K562 (cell line): Measurements from ENCODE around the gene GPRIN2. TPM values are rescaled to one million over a fixed set of nuclear protein-coding genes. Genes with fewer than 3 reads are reported as not detected.

Experiments
- ARID4B ChIP-seq: sonication (generic); formaldehyde crosslinking; IDR thresholded peaks from 2 replicates; pipeline ENCODE4 v1.8.0; 2022; ENCODE audit warnings: mild to moderate bottlenecking, missing genetic modification reagents
- ARNT ChIP-seq, 2 experiments: fragments of 450-650 bp; IDR thresholded peaks; 2 replicates each; pipeline ENCODE4 v1.6.1; 2016; ENCODE audit warnings: mild to moderate bottlenecking in 1 of 2
- CEBPB ChIP-seq: fragments of 450-650 bp; IDR thresholded peaks from 2 replicates; pipeline ENCODE4 v1.6.1; 2016; ENCODE audit warnings: missing genetic modification characterization, missing compliant biosample characterization
- CEBPG ChIP-seq, 3 experiments: fragments of 200-800 bp in 1 of 3; sonication (Bioruptor generic) in 1 of 3; sonication (generic) in 1 of 3; formaldehyde crosslinking in 1 of 3; IDR thresholded peaks in 2 of 3; conservative IDR thresholded peaks in 1 of 3; 2 replicates each; pipeline versions ENCODE4 v1.6.1 to v1.8.0; 2016 to 2022; ENCODE audit warnings: missing compliant biosample characterization in 2 of 3, missing genetic modification characterization in 2 of 3, mild to moderate bottlenecking in 1 of 3, missing genetic modification reagents in 1 of 3
- COPS2 ChIP-seq: fragments of 450-650 bp; conservative IDR thresholded peaks from 2 replicates; pipeline ENCODE4 v1.6.1; 2016; ENCODE audit warnings: mild to moderate bottlenecking, moderate library complexity
- ETS1 ChIP-seq: conservative IDR thresholded peaks from 2 replicates; pipeline ENCODE4 v1.6.1; 2011; ENCODE audit warnings: low read depth, mild to moderate bottlenecking, low read length; ENCODE audit not compliant: control insufficient read depth
- FUS ChIP-seq: fragments of 200-400 bp; formaldehyde crosslinking; optimal IDR thresholded peaks from 2 replicates; pipeline ENCODE3; 2017; ENCODE audit warnings: low read depth, low read length
- GTF2F1 ChIP-seq: IDR thresholded peaks from 2 replicates; pipeline ENCODE4 v1.6.1; 2011; ENCODE audit warnings: low read depth, low read length, improper control_type of control experiment
- IFI16 ChIP-seq: fragments of 250-450 bp; sonication (Bioruptor Pico); IDR thresholded peaks from 2 replicates; pipeline ENCODE4 v2.1.2; 2022; ENCODE audit warnings: mild to moderate bottlenecking, inconsistent platforms
- IRF2 ChIP-seq: sonication (generic); formaldehyde crosslinking; IDR thresholded peaks from 2 replicates; pipeline ENCODE4 v1.8.1; 2022; ENCODE audit warnings: mild to moderate bottlenecking, missing genetic modification reagents
- KLF13 ChIP-seq: fragments of 450-650 bp; IDR thresholded peaks from 2 replicates; pipeline ENCODE4 v1.6.1; 2016; ENCODE audit warnings: missing genetic modification characterization, low read depth, mild to moderate bottlenecking, missing compliant biosample characterization, moderate library complexity, borderline replicate concordance
- MCM7 ChIP-seq, 2 experiments: fragments of 450-650 bp; IDR thresholded peaks; 2 replicates each; pipeline ENCODE4 v1.6.1; 2016 to 2018
- MTA3 ChIP-seq: fragments of 450-650 bp; formaldehyde crosslinking; IDR thresholded peaks from 2 replicates; pipeline ENCODE4 v1.6.1; 2017; ENCODE audit warnings: mild to moderate bottlenecking, borderline replicate concordance
- NELFE ChIP-seq: IDR thresholded peaks from 2 replicates; pipeline ENCODE4 v1.6.1; 2011; ENCODE audit warnings: mild to moderate bottlenecking; ENCODE audit not compliant: insufficient read depth, insufficient read length
- NR2F6 ChIP-seq: fragments of 450-650 bp; formaldehyde crosslinking; IDR thresholded peaks from 2 replicates; pipeline ENCODE4 v1.4.0; 2020; ENCODE audit warnings: mild to moderate bottlenecking
- PHF21A ChIP-seq: fragments of 450-650 bp; IDR thresholded peaks from 2 replicates; pipeline ENCODE4 v1.6.1; 2017; ENCODE audit warnings: low read depth, borderline replicate concordance
- SLC30A9 ChIP-seq: fragments of 250-450 bp; sonication (Bioruptor Pico); IDR thresholded peaks from 2 replicates; pipeline ENCODE4 v1.8.0; 2022; ENCODE audit warnings: mild to moderate bottlenecking, moderate library complexity
- SUPT5H ChIP-seq: fragments of 450-650 bp; IDR thresholded peaks from 2 replicates; pipeline ENCODE4 v1.6.1; 2016
- ZBTB5 ChIP-seq: fragments of 450-650 bp; IDR thresholded peaks from 2 replicates; pipeline ENCODE4 v1.6.1; 2017; ENCODE audit warnings: antibody characterized with exemption
- ZNF143 ChIP-seq: sonication (generic); formaldehyde crosslinking; IDR thresholded peaks from 2 replicates; pipeline ENCODE4 v1.9.0; 2022; ENCODE audit warnings: mild to moderate bottlenecking, missing genetic modification reagents
- ZNF184 ChIP-seq: sonication (generic); formaldehyde crosslinking; IDR thresholded peaks from 2 replicates; pipeline ENCODE4 v1.5.0; 2020; ENCODE audit warnings: missing genetic modification reagents
- ZNF589 ChIP-seq: fragments of 200-800 bp; sonication (Bioruptor generic); IDR thresholded peaks from 2 replicates; pipeline ENCODE4 v1.6.1; 2016; ENCODE audit warnings: low read depth, missing genetic modification characterization, missing compliant biosample characterization
- polyA plus RNA-seq, 8 experiments: library from polyadenylated mRNA; depleted of rRNA in 4 of 8; stranded (reverse) in 5 of 8; unstranded in 3 of 8; fragments of >200 nt; fragmentation: Nextera tagmentation in 2 of 8; fragmentation: Illumina TruSeq in 1 of 8; extraction: Ambion mirVana in 2 of 8; extraction: Trizol in 1 of 8; gene quantifications; 2 replicates each; pipeline versions ENCODE4 v1.2.1 to v1.2.3, GENCODE V29; 2011 to 2014; ENCODE audit warnings: inconsistent platforms in 1 of 8, missing spikeins in 1 of 8
- total RNA-seq, 7 experiments: library from RNA; depleted of rRNA in 6 of 7; stranded (reverse); fragments of >200 nt in 6 of 7; fragmentation: Illumina TruSeq in 2 of 7; extraction: Trizol in 2 of 7; gene quantifications; 2 replicates each; pipeline versions ENCODE4 v1.2.1 to v1.2.3, GENCODE V29; 2011 to 2021; ENCODE audit warnings: low replicate concordance in 1 of 7

Gene GPRIN2
- total and polyA plus RNA-seq, 9 of the 15 experiments (the other 6 are each of a cell fraction or from before 2014, with no cell fraction given): not detected

- TF ChIP-seq FUS: no peak
- no peak for TF ChIP-seq ZBTB5
- TF ChIP-seq COPS2: no peak
- TF ChIP-seq ARNT (IDR thresholded peaks at IDR 0.05): no peak
- TF ChIP-seq IFI16 (CRISPR knock-in tag): no peak
- TF ChIP-seq SLC30A9: no peak
- no peak for TF ChIP-seq ZNF184 (CRISPR knock-in tag)
- TF ChIP-seq ZNF589 (CRISPR knock-in tag): no peak
- TF ChIP-seq KLF13 (tag): no peak; the same call in 1 of the 2 replicates
- no peak for TF ChIP-seq IRF2
- no peak for TF ChIP-seq CEBPB
- no peak for TF ChIP-seq MCM7 (IDR thresholded peaks at IDR 0.05)
- TF ChIP-seq CEBPG (CRISPR knock-in tag; IDR thresholded peaks at IDR 0.05): no peak
- TF ChIP-seq CEBPG (tag; conservative IDR thresholded peaks at IDR 0.05 in 1 of 2, IDR thresholded peaks at IDR 0.05 in 1 of 2): no peak
- TF ChIP-seq MTA3: no peak
- no peak for TF ChIP-seq NELFE
- TF ChIP-seq ZNF143 (CRISPR knock-in tag): no peak
- TF ChIP-seq ETS1: no peak
- TF ChIP-seq ARID4B: no peak
- TF ChIP-seq PHF21A: no peak
- no peak for TF ChIP-seq GTF2F1
- no peak for TF ChIP-seq SUPT5H
- TF ChIP-seq NR2F6: no peak
These were observed 5.4 kb downstream of the GPRIN2 start (continued) for GRCh38 chr10:46550795-46551700.
